Testis (tissue), 2 donors: ENCODE measurements around the gene ARHGEF7.

Experiments used
- POLR2A ChIP-seq: fragments of 450-650 bp; IDR thresholded peaks from one replicate; pipeline ENCODE4 v1.6.1; 2017; ENCODE audit warnings: antibody characterized with exemption, mild to moderate bottlenecking, moderate library complexity
- TF ChIP-seq, protein P1 (sequence below), 3 experiments: fragments of 450-650 bp in 2 of 3; fragments of 200-600 bp in 1 of 3; sonication (generic) in 1 of 3; IDR thresholded peaks; one replicate each; pipeline ENCODE4 v1.5.1; 2016 to 2019; ENCODE audit warnings: antibody characterized with exemption in 3 of 3, mild to moderate bottlenecking in 2 of 3, moderate library complexity in 1 of 3

DNA sequence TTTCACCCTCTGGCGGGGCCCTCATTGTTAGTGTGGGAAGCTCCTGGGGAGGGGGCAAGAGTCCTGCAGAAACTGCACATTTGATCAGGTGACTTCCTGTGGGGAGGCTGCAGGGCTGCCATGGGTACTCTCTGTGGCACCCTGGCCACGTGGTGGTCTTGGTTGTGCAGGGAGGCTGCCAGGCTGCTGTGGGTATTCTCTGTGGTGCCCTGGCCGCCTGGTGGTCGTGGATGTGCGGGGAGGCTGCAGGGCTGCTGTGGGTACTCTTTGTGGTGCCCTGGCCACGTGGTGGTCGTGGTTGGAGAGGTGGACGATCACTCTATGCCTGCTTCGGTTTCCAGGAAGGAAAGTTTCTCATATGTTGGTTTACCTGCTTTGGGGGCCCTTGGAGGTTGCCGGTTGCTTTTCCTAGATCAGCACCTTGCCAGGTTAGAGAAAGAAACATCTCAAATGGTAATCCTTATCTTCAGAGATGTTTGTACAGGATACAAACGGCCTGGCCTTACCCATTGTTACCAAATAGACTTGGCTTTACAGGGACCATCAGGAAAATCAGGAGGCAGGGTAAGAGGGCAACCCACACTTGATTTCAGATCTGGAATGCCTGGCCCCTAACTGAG lies 228.2 kb downstream of the ARHGEF7 start:
- TF ChIP-seq, protein P1, sequence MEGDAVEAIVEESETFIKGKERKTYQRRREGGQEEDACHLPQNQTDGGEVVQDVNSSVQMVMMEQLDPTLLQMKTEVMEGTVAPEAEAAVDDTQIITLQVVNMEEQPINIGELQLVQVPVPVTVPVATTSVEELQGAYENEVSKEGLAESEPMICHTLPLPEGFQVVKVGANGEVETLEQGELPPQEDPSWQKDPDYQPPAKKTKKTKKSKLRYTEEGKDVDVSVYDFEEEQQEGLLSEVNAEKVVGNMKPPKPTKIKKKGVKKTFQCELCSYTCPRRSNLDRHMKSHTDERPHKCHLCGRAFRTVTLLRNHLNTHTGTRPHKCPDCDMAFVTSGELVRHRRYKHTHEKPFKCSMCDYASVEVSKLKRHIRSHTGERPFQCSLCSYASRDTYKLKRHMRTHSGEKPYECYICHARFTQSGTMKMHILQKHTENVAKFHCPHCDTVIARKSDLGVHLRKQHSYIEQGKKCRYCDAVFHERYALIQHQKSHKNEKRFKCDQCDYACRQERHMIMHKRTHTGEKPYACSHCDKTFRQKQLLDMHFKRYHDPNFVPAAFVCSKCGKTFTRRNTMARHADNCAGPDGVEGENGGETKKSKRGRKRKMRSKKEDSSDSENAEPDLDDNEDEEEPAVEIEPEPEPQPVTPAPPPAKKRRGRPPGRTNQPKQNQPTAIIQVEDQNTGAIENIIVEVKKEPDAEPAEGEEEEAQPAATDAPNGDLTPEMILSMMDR (IDR thresholded peaks at IDR 0.05): no peak
- TF ChIP-seq POLR2A: no peak
